HEK293T (cell line): Measurements from ENCODE around the gene CCDC77.

Source experiments
- CTCF ChIA-PET: fragments of 350-600 bp; formaldehyde crosslinking; extraction: SDS; loops from one replicate; lab custom pipeline; 2021; ENCODE audit warnings: antibody characterized with exemption, inconsistent platforms; lab: Yijun Ruan, JAX
- POLR2A ChIA-PET: fragments of 350-600 bp; formaldehyde crosslinking; extraction: SDS; loops from one replicate; lab custom pipeline; 2020; ENCODE audit warnings: antibody characterized with exemption, inconsistent platforms; lab: Yijun Ruan, JAX
- DNase-seq: peaks from one replicate; pipeline ENCODE4 v3.0.0; 2012; ENCODE audit warnings: mixed read lengths; ENCODE audit errors: extremely low spot score
- BHLHE40 ChIP-seq: fragments of 450-650 bp; IDR thresholded peaks from 2 replicates; pipeline ENCODE4 v1.6.1; 2016; ENCODE audit warnings: mild to moderate bottlenecking, moderate library complexity, borderline replicate concordance
- CTBP1 ChIP-seq: fragments of 450-650 bp; IDR thresholded peaks from 2 replicates; pipeline ENCODE4 v1.6.1; 2016; ENCODE audit warnings: borderline replicate concordance
- FOXK2 ChIP-seq: fragments of 450-650 bp; IDR thresholded peaks from 2 replicates; pipeline ENCODE4 v1.6.1; 2016; ENCODE audit warnings: mild to moderate bottlenecking
- HDGF ChIP-seq: fragments of 450-650 bp; IDR thresholded peaks from 2 replicates; pipeline ENCODE4 v1.6.1; 2017; ENCODE audit warnings: antibody characterized with exemption, borderline replicate concordance
- NFRKB ChIP-seq: fragments of 450-650 bp; IDR thresholded peaks from 2 replicates; pipeline ENCODE4 v1.6.1; 2016; ENCODE audit warnings: mild to moderate bottlenecking, moderate library complexity
- SUZ12 ChIP-seq: fragments of 450-650 bp; IDR thresholded peaks from 2 replicates; pipeline ENCODE4 v1.6.1; 2016; ENCODE audit warnings: mild to moderate bottlenecking

CCDC77 gene

DNA sequence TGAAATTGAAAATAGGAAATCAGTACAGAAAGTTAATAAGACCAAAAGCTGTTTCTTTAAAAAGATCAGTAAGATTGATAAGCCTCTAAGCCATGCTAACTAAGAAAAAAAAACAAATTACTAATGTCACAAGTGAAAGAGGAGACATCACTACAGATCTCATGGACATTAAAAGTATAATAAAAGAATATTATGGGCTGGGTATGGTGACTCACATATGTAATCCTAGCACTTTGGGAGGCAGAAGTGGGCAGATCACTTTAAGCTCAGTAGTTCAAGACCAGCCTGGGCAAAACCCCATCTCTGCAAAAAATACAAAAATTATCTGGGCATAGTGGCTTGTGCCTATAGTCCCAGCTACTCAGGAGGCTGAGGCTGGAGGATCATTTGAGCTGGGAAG lies 88.8 kb downstream of the CCDC77 start:
- POLR2A ChIA-PET = no interaction called here
- CTCF ChIA-PET = no interaction called here
- no peak for TF ChIP-seq SUZ12
- no peak for TF ChIP-seq NFRKB
- TF ChIP-seq HDGF = no peak
- TF ChIP-seq BHLHE40 = no peak
- no peak for TF ChIP-seq CTBP1
- no peak for TF ChIP-seq FOXK2
- DNase-seq = no peak
